ENCODE data around the gene MED13L. TPM values are rescaled to one million over a fixed set of nuclear protein-coding genes. Genes with fewer than 3 reads are reported as not detected.

MED13L gene
- total and polyA plus RNA-seq, 2 donors (not counting 1 experiment from before 2014, with no cell fraction given) = 20.3 to 207 TPM

DNA sequence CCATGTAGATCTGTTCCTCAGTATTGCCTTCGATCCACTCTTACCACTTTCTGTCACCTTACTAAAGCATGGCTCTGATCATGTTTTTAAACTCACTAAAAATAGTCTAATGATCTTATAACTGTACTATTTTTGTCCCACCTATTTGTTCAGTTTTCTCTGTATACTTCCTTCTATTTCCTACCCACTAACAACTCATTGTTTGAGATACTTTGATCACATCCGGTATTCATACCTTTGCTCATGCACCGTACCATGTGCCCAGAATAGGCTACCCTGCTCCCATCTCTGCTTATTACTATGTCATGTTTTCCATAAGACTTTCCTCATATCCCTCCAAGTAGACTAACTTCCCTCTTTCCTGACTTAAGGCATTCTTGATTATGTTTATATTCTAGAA lies 128.6 kb downstream of the MED13L start:
- no peaks in the 10 kb centered on the region for H3K36me3 ChIP-seq (replicated peaks in 1 of 2; ENCODE audit: control extremely low read depth in 1 of 2, control insufficient read depth in 1 of 2, extremely low read depth in 1 of 2, insufficient read depth in 2 of 2, low read length in 1 of 2)
- Mint-ChIP-seq H3K27me3 (no peaks in the 10 kb centered on the region), H3K4me1 (peaks cover 63% of the 10 kb centered on the region), H3K9me3 (ENCODE audit: insufficient read depth) (no peaks in the 10 kb centered on the region), H3K4me3 (peak overlapping the region; percentile 42), H3K27ac (peak overlapping the region; percentile 29)
- no peaks in the 10 kb centered on the region for H3K27me3 ChIP-seq (replicated peaks in 1 of 4; ENCODE audit: control extremely low read depth in 1 of 4, control insufficient read depth in 3 of 4, insufficient read depth in 4 of 4, low read length in 3 of 4)
- no peak overlapping the region for H3K4me3 ChIP-seq (ENCODE audit: control extremely low read depth in 1 of 5, extremely low read depth in 1 of 5, insufficient read depth in 1 of 5, low read depth in 2 of 5, low read length in 4 of 5)
- peaks cover 20 to 27% of the 10 kb centered on the region in 2 donors for H3K4me1 ChIP-seq (ENCODE audit: control insufficient read depth in 2 of 2, insufficient read depth in 2 of 2, low read length in 2 of 2)
- 63% methylated on average over 3 of the region's 3 CpGs for WGBS (ENCODE audit: insufficient coverage)
- intact Hi-C loops (cut with micrococcal nuclease) = no loop called here
- H3K79me2 ChIP-seq (ENCODE audit: control insufficient read depth, insufficient read depth, low read length) = peaks cover 82% of the 10 kb centered on the region
- CTCF ChIA-PET = interaction anchor here (1.2 kb wide), 1 partner anchor 8 kb away, joined by 3 read pairs; no protein-coding TSS in a partner anchor
- TF ChIP-seq, protein P1, sequence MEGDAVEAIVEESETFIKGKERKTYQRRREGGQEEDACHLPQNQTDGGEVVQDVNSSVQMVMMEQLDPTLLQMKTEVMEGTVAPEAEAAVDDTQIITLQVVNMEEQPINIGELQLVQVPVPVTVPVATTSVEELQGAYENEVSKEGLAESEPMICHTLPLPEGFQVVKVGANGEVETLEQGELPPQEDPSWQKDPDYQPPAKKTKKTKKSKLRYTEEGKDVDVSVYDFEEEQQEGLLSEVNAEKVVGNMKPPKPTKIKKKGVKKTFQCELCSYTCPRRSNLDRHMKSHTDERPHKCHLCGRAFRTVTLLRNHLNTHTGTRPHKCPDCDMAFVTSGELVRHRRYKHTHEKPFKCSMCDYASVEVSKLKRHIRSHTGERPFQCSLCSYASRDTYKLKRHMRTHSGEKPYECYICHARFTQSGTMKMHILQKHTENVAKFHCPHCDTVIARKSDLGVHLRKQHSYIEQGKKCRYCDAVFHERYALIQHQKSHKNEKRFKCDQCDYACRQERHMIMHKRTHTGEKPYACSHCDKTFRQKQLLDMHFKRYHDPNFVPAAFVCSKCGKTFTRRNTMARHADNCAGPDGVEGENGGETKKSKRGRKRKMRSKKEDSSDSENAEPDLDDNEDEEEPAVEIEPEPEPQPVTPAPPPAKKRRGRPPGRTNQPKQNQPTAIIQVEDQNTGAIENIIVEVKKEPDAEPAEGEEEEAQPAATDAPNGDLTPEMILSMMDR (IDR thresholded peaks at IDR 0.05) = no peak
- no peak for TF ChIP-seq EZH2 (IDR thresholded peaks at IDR 0.05; ENCODE audit: borderline replicate concordance, insufficient read depth, low read depth, low read length, poor library complexity, severe bottlenecking)
- H3K9me3 ChIP-seq (ENCODE audit: control extremely low read depth in 1 of 3, control insufficient read depth in 2 of 3, insufficient read depth in 1 of 3, low read length in 2 of 3) = no peaks in the 10 kb centered on the region
- H3K27ac ChIP-seq (ENCODE audit: low read length in 2 of 2) = no peak overlapping the region
- POLR2A ChIA-PET = no interaction called here
- no peak overlapping the region for H3K9ac ChIP-seq (ENCODE audit: low read length)
- H3K4me2 ChIP-seq (replicated peaks; ENCODE audit: low read depth, low read length, poor library complexity, severe bottlenecking) = peak overlapping the region; percentile 17
- ATAC-seq (ENCODE audit: low read depth) = no peak
- no peak overlapping the region for H2AFZ ChIP-seq (ENCODE audit: insufficient read depth, low read depth, low read length, poor library complexity, severe bottlenecking)
- peaks cover 79% of the 10 kb centered on the region for H4K20me1 ChIP-seq (ENCODE audit: control insufficient read depth, insufficient read depth, low read length, poor library complexity, severe bottlenecking)
- DNase-seq = no peak

DNA sequence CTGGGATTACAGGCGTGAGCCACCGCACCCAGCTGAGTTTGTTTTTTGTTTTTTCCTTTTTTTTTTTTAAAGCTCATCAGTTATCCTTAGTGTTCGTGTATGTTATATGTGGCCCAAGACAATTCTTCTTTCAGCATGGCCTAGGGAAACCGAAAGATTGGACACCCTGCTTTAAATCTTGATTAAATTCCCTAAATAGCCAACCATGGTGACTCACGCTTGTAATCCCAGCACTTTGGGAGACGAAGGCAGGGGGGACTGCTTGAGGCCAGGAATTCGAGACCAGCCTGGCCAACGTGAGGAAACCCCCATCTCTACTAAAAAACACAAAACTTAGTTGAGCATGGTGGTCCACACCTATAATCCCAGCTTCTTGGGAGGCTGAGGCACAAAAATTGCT lies 131.1 kb downstream of the MED13L start:
- H2AFZ ChIP-seq (ENCODE audit: insufficient read depth, low read depth, low read length, poor library complexity, severe bottlenecking) = no peak overlapping the region
- peaks cover 85% of the 10 kb centered on the region for H3K79me2 ChIP-seq (ENCODE audit: control insufficient read depth, insufficient read depth, low read length)
- POLR2A ChIA-PET = interaction anchor here (0.7 kb wide), 1 partner anchor 554 kb away, joined by 3 read pairs; no protein-coding TSS in a partner anchor
- H3K36me3 ChIP-seq (replicated peaks in 1 of 2; ENCODE audit: control extremely low read depth in 1 of 2, control insufficient read depth in 1 of 2, extremely low read depth in 1 of 2, insufficient read depth in 2 of 2, low read length in 1 of 2) = no peaks in the 10 kb centered on the region
- ATAC-seq (ENCODE audit: low read depth) (no peak), DNase-seq (no peak)
- no peaks in the 10 kb centered on the region for H3K9me3 Mint-ChIP-seq (ENCODE audit: insufficient read depth)
- intact Hi-C loops (cut with micrococcal nuclease) = no loop called here
- H3K27ac Mint-ChIP-seq = no peak overlapping the region
- H3K4me2 ChIP-seq (replicated peaks; ENCODE audit: low read depth, low read length, poor library complexity, severe bottlenecking) = no peak overlapping the region
- H3K9ac ChIP-seq (ENCODE audit: low read length) = no peak overlapping the region
- H3K4me3 ChIP-seq (ENCODE audit: control extremely low read depth in 1 of 5, extremely low read depth in 1 of 5, insufficient read depth in 1 of 5, low read depth in 2 of 5, low read length in 4 of 5) = no peak overlapping the region
- CTCF ChIA-PET = no interaction called here
- no peak overlapping the region for H3K4me3 Mint-ChIP-seq
- H4K20me1 ChIP-seq (ENCODE audit: control insufficient read depth, insufficient read depth, low read length, poor library complexity, severe bottlenecking) = peaks cover 78% of the 10 kb centered on the region
- TF ChIP-seq, protein P1 (IDR thresholded peaks at IDR 0.05) = no peak
- no peak for TF ChIP-seq EZH2 (IDR thresholded peaks at IDR 0.05; ENCODE audit: borderline replicate concordance, insufficient read depth, low read depth, low read length, poor library complexity, severe bottlenecking)
- H3K27me3 Mint-ChIP-seq = no peaks in the 10 kb centered on the region
- no peaks in the 10 kb centered on the region for H3K9me3 ChIP-seq (ENCODE audit: control extremely low read depth in 1 of 3, control insufficient read depth in 2 of 3, insufficient read depth in 1 of 3, low read length in 2 of 3)
- 100% methylated on average over 4 of the region's 8 CpGs for whole genome bisulfite sequencing (ENCODE audit: insufficient coverage)
- peaks cover 23 to 37% of the 10 kb centered on the region in 2 donors for H3K4me1 ChIP-seq (ENCODE audit: control insufficient read depth in 2 of 2, insufficient read depth in 2 of 2, low read length in 2 of 2)
- H3K4me1 Mint-ChIP-seq = peaks cover 62% of the 10 kb centered on the region
- H3K27me3 ChIP-seq (replicated peaks in 1 of 4; ENCODE audit: control extremely low read depth in 1 of 4, control insufficient read depth in 3 of 4, insufficient read depth in 4 of 4, low read length in 3 of 4) = no peaks in the 10 kb centered on the region
- H3K27ac ChIP-seq (ENCODE audit: low read length in 2 of 2) = no peak overlapping the region

Data from B cell (primary cell).